Urothelium cell line (cell line): ENCODE measurements around the gene MYEOV.
A peak's percentile ranks its signal among the peaks of the same experiment; 100 is the strongest.

Source experiments
- DNase-seq: peaks from one replicate; pipeline ENCODE4 v3.0.0; 2011; ENCODE audit warnings: low spot score, mixed read lengths
- FAIRE-seq: peaks from 2 replicates; lab custom pipeline; 2011; peaks lifted over from hg19 to GRCh38; lab: Jason Lieb, UNC

The MYEOV gene

DNA sequence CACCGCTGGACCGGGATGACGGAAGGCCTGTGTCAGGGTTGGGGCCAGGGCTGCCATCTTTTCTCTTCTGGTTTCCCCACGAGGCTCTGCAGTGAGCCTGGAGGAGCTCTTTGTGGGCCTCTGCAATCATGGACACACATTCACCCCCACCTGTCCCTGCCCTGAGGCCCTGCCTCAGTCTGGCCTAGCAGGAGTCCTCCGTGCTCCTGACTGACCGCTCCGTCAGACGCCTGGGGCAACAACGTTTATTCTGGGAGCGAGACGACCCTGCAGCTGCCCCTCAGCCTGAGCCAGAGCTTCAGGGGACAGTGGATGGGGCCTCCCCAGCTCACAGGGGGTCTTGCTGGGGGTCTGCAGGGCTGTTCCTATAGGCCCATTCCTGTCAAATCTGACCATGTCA, 8.2 kb upstream of the MYEOV start:
- DNase-seq (no peak), FAIRE-seq (no peak)

- peak; percentile 9 for FAIRE-seq
- DNase-seq = no peak
Observed at GRCh38 chr11:69286374-69287371, 7.3 kb upstream of the MYEOV start.

DNA sequence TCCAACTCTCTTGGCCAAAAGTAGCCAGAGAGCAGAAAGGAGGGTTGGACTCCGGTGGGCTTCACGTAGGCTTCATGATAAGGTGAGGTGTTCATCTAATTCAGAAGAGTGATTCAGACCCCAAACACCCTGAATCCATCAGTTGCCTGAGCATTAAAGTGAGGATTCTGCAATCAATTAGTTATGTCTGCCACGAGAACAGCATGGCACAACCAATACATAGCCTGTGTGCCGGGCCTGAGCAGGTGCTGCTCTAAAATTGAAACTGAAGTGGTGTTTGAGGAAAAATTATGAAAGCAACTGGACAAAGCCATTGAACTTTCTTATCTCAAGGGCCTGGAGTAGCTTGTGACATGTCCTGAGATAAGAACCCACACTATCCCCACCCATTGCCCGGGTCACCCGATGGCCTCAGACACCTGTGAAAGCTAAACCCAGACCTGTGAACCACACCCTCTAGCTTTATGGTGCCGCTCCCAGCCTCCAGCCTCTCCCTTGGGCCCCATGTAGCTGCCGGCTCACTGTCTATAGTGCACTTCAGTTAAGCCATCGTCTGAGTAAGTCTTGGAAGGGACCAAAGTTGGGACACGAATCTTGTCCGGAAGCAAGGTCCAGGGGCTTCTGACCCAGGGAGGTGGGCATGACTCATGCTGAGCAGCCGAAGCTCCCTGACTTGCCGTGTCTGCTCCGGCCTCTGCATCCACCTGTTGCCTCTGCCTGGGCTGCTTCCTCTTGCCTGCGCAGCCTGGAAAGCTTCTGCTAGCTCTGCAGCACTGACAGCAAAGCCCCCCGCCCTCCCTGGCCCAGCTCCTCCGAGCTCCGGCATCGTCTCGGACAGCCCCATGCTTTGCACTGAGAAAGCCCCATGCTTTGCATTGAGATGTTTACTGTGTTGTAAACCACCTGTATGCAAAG, 5.7 kb upstream of the MYEOV start:
- DNase-seq (no peak), FAIRE-seq (no peak)

DNA sequence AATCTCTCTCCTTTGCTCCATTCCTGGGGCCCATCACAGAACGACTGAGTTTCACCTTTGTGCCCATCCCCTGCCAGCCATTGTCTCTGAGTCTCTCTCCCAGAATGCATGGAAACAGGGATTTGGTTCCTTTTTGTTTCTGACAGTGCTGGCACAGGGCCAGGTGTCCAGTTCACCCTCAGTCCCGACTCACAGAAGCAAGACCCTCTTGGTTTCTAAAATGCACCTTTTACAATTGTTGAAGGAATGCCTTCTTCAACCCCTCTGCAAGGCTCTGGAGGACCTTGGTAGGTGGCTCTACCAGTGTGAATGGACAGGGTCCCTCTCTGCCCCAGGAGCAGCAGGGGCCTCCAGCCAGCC, 5.1 kb upstream of the MYEOV start:
- DNase-seq = no peak
- FAIRE-seq = no peak

- DNase-seq = no peak
- FAIRE-seq = no peak
Observed at GRCh38 chr11:69290806-69291205, 3.1 kb upstream of the MYEOV start.

GRCh38 chr11:69291459-69292110, 2.4 kb upstream of the MYEOV start:
- DNase-seq (no peak), FAIRE-seq (peak; percentile 99)

DNA sequence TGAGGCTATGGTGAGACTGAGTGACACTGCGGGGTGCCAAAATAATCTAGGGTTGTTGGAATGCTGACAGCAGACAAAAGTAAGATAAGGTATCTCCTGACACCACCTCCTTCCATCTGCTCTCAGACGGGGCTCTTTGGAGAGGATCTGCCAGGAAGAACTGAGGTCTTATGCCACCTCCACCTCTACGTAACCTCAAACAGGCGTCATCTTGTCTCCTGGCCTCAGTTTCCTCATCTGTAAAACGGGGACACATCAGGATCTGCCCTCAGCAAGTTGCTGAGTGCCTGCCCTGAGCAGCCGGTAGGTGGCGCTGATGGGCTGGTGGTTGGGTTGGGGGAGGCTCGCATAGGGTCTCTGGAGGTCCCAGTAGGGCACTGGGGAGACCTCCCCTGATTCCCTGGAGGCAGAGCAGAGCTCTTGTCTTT, 1.7 kb upstream of the MYEOV start:
- FAIRE-seq = no peak
- no peak for DNase-seq

- FAIRE-seq (no peak), DNase-seq (no peak)
Observed at GRCh38 chr11:69293087-69293486, 868 bp upstream of the MYEOV start.

GRCh38 chr11:69294571-69295078, 670 bp downstream of the MYEOV start:
- DNase-seq (no peak), FAIRE-seq (no peak)

DNA sequence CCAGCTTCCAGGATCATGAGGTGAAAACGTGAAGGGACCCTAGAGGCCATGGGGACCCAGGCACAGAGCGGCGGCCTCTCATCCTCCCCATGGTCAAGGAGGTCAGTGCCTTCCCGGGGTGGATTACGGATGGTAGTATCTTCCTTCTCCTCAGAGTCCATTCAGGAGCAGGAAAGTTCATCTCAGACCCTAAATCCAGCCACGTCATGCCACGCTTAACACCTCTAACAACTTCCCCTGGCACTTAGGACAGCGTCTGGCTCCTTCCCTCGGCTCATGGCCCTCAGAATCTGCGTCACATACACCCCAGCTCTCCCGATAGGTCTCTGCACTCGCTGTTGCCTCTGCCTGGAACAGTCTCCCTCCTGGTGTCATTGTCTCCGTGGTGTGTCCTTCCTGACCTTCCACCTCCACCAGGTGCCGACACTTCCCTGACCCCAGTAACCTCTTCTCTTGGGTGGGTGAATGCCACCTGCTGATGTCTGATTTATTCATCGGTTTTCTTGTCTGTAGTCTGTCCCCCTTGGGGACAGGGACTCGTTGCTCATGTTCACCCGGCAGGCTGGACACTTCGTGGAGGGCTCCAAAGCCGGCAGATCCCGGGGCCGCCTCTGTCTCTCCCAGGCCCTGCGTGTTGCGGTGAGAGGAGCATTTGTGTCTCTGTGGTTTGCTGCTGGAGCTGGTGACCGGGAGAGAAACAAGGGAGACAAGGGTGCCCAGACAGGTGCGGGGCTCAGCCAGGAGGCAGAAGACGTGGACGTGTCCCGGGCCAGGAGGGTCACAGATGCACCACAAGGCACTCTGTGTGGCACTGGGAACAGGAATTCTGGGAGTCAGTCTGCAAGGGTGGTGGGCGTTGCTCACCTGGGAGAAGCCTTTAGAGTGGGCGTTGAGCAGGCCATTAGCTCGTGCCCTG, 1.4 kb downstream of the MYEOV start:
- FAIRE-seq (no peak), DNase-seq (no peak)

- FAIRE-seq = no peak
- no peak for DNase-seq
Observed at GRCh38 chr11:69295995-69296889, 2.3 kb downstream of the MYEOV start.

DNA sequence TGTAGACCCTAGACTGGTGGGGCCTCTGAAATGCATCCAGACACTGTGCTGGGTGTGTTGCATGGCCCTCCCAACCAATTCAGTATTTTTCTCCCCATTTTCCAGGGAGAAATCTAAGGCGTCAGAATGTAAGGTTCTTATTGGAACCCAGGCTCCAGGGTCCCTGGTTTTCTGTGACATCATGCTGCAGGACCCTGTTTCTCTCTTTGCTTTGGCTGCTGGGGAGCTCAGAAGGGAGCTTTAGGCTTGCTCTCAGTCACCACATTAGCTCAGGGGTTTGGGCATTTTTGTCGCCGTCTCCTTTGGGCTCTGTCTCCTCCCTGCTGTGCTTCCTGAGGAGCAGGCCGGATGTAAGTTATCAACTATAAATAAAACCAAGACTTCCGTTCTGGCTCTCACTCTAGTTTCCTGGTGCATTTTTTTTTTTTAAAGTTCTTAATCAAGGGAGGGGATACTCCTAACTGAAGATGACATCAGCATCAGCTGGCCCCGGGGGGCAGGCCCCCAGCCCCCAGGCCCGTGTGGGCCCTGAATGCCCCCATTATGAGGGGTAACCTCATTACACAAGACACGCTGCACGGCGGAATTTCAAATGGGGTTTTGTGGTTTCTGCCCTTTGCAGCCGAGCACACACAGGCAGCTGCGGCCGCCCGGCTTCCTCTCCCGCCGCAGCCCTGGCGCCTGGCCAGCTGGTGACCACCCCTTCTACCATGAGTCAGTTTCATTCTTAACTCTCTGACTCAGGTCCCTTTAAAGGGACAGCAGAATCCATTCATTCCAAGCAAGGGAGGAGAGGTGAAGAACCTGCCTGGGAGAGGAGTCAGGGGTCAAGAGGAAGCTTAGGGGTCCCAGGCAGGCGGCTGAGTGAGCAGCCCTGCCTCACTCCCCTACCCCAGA, 3.2 kb downstream of the MYEOV start:
- peak; percentile 91 for DNase-seq
- no peak for FAIRE-seq

DNA sequence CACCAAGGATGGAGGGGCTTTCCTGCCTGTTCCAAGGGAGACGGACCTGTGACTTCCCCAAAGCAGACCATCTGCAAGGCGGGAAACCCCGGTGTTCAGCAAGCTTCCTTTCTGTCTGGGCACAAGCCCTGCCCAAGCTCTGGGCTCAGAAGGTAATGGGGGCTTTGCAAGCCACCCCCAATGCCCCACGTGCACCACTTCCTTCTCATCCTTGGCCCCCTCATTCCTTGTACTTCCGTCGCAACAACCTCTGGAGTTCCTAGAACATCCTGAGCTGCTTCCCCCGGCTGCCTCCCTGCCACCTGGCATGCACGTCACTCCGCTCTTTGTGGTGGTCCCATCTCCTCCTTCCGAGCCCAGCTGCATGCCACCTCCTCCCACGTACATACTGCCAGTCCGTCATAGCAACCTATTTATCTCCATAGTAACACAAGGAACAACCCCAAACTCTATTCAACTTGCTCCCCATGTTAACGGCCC, 3.9 kb downstream of the MYEOV start:
- FAIRE-seq (no peak), DNase-seq (no peak)

GRCh38 chr11:69298267-69299022, 4.5 kb downstream of the MYEOV start:
- FAIRE-seq (no peak), DNase-seq (peak; percentile 36)

DNA sequence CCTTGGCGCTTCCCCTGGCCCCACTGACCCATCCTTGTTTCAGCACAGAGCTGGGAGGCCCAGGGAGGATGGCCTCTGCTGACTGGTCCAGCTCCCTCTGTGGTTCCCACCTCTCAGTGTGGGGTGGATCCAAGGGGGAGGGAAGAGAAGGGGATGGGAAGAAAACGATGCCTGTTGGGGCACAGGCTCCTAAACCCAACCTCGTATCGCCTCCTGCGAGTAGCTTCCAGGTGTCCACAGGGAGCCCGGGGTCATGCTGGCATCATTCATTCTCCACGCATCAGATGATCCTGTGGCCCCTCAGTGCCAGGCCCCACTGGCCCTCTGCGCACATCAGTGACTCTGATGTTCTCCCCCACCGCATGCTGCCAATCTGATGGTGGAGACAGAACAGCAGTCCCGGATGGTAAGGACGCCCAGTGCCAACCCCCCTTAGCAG, 5.1 kb downstream of the MYEOV start:
- FAIRE-seq = no peak
- no peak for DNase-seq

DNA sequence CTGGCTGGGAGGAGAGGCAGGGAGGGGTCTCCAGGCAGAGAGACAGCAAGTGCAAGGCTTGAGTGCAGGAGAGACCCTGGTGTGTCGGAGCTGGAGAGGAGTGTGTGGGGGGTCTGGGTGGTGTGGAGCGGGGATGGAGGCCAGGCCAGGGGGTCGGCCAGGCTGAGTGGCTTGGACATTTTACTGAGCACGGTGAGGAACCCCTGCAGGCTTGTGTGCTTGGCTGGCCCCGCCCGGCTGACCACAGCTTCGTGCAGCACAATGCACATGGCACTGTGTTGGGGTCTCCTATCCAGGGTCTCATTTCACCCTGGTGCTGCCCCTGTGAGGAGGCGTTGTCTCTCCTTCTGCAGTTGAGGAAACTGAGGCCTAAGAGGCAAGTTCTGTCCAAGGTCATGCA, 5.6 kb downstream of the MYEOV start:
- DNase-seq (no peak), FAIRE-seq (no peak)
